ENCODE data around the gene FSD2.
A peak's percentile ranks its signal among the peaks of the same experiment; 100 is the strongest.
"Not testable (repeated sequence)": the region's sequence is repeated elsewhere in the genome, so short reads cannot be mapped to it uniquely, and the experiment has no call there.

FSD2 gene

GRCh38 chr15:82798104-82798503 is 7.8 kb downstream of the FSD2 start:
- no peak for DNase-seq (ENCODE audit: low spot score)

GRCh38 chr15:82793737-82794136 is 12.1 kb downstream of the FSD2 start:
- no peak for DNase-seq (ENCODE audit: low spot score)

GRCh38 chr15:82792068-82792467 is 13.8 kb downstream of the FSD2 start:
- DNase-seq (ENCODE audit: low spot score), result no peak

GRCh38 chr15:82790321-82790720 is 15.5 kb downstream of the FSD2 start:
- no peak for DNase-seq (ENCODE audit: low spot score)

GRCh38 chr15:82789491-82789890 is 16.4 kb downstream of the FSD2 start:
- no peak for DNase-seq (ENCODE audit: low spot score)

- no peak for DNase-seq (ENCODE audit: low spot score)
Measured at GRCh38 chr15:82788496-82788895, 17.4 kb downstream of the FSD2 start.

GRCh38 chr15:82781349-82781748 is 24.5 kb downstream of the FSD2 start:
- no peak for DNase-seq (ENCODE audit: low spot score)

GRCh38 chr15:82778755-82779154 is 27.1 kb downstream of the FSD2 start:
- DNase-seq (ENCODE audit: low spot score), result no peak

- no peak for DNase-seq (ENCODE audit: low spot score)
Measured at GRCh38 chr15:82774496-82774895, 31.4 kb downstream of the FSD2 start.

GRCh38 chr15:82771789-82772607 is 33.9 kb downstream of the FSD2 start:
- no peak for DNase-seq (ENCODE audit: low spot score)

GRCh38 chr15:82768414-82769054 is 37.3 kb downstream of the FSD2 start:
- DNase-seq (ENCODE audit: low spot score), result no peak

- no peak for DNase-seq (ENCODE audit: low spot score)
Measured at GRCh38 chr15:82767163-82767829, 38.6 kb downstream of the FSD2 start.

- DNase-seq (ENCODE audit: low spot score), result not testable (repeated sequence)
Measured at GRCh38 chr15:82766201-82766600, 39.7 kb downstream of the FSD2 start.

- DNase-seq (ENCODE audit: low spot score), result no peak
Measured at GRCh38 chr15:82764740-82765139, 41.1 kb downstream of the FSD2 start.

- DNase-seq (ENCODE audit: low spot score), result no peak
Measured at GRCh38 chr15:82764117-82764490, 41.8 kb downstream of the FSD2 start.

- DNase-seq (ENCODE audit: low spot score), result no peak
Measured at GRCh38 chr15:82763361-82764116, 42.3 kb downstream of the FSD2 start.

GRCh38 chr15:82751308-82751707 is 54.6 kb downstream of the FSD2 start:
- DNase-seq (ENCODE audit: low spot score), result no peak

GRCh38 chr15:82750831-82751180 is 55.1 kb downstream of the FSD2 start:
- no peak for DNase-seq (ENCODE audit: low spot score)

- peak; percentile 93 for DNase-seq (ENCODE audit: low spot score)
Measured at GRCh38 chr15:82749951-82750830, 55.7 kb downstream of the FSD2 start.

GRCh38 chr15:82748315-82748714 is 57.6 kb downstream of the FSD2 start:
- no peak for DNase-seq (ENCODE audit: low spot score)

GRCh38 chr15:82743810-82744209 is 62.1 kb downstream of the FSD2 start:
- no peak for DNase-seq (ENCODE audit: low spot score)

Data from iPS-NIHi11 (cell line).